GM18870 (cell line): Measurements from ENCODE around the gene EEF1AKMT4.

Source experiments
- ATAC-seq: cut with Tn5 transposase; IDR thresholded peaks from one replicate; pipeline ENCODE4 v1.9.1; 2021; ENCODE audit warnings: moderate library complexity; ENCODE audit not compliant: unreplicated experiment

EEF1AKMT4 gene

GRCh38 chr3:184235381-184236032 lies 14.0 kb upstream of the EEF1AKMT4 start:
- no peak for ATAC-seq

GRCh38 chr3:184236033-184236410 lies 13.4 kb upstream of the EEF1AKMT4 start:
- ATAC-seq, result no peak

- ATAC-seq, result no peak
These were observed 12.8 kb upstream of the EEF1AKMT4 start for GRCh38 chr3:184236636-184237035.

- no peak for ATAC-seq
These were observed 12.3 kb upstream of the EEF1AKMT4 start for GRCh38 chr3:184237211-184237610.

GRCh38 chr3:184237807-184238206 lies 11.7 kb upstream of the EEF1AKMT4 start:
- ATAC-seq, result no peak

GRCh38 chr3:184238246-184238818 lies 11.1 kb upstream of the EEF1AKMT4 start:
- no peak for ATAC-seq

- ATAC-seq, result no peak
These were observed 10.3 kb upstream of the EEF1AKMT4 start for GRCh38 chr3:184239221-184239620.

GRCh38 chr3:184239708-184240107 lies 9.8 kb upstream of the EEF1AKMT4 start:
- ATAC-seq, result no peak

GRCh38 chr3:184240384-184241140 lies 8.9 kb upstream of the EEF1AKMT4 start:
- ATAC-seq, result no peak

- no peak for ATAC-seq
These were observed 8.4 kb upstream of the EEF1AKMT4 start for GRCh38 chr3:184241141-184241446.

GRCh38 chr3:184241447-184242296 lies 7.8 kb upstream of the EEF1AKMT4 start:
- no peak for ATAC-seq

- ATAC-seq, result no peak
These were observed 7.2 kb upstream of the EEF1AKMT4 start for GRCh38 chr3:184242297-184242685.

GRCh38 chr3:184248454-184249411 lies 739 bp upstream of the EEF1AKMT4 start, which contains the start of gene ALG3:
Gene ALG3 (minus strand): TSS chr3:184248962. CDS start chr3:184248940, 22 bp downstream.
- ATAC-seq, result peak; percentile 36

GRCh38 chr3:184250167-184250828 lies 826 bp downstream of the EEF1AKMT4 start:
- ATAC-seq, result peak; percentile 70

- ATAC-seq, result no peak
These were observed 6.0 kb downstream of the EEF1AKMT4 start for GRCh38 chr3:184255291-184256039.

GRCh38 chr3:184257083-184257915 lies 7.8 kb downstream of the EEF1AKMT4 start:
- no peak for ATAC-seq

- no peak for ATAC-seq
These were observed 9.5 kb downstream of the EEF1AKMT4 start for GRCh38 chr3:184258926-184259325.

GRCh38 chr3:184259396-184259877 lies 10.0 kb downstream of the EEF1AKMT4 start:
- no peak for ATAC-seq
